Natural killer cell (primary cell): Measurements from ENCODE around the gene EIF4EBP3. TPM values are rescaled to one million over a fixed set of nuclear protein-coding genes. Genes with fewer than 3 reads are reported as not detected.
A peak's percentile ranks its signal among the peaks of the same experiment; 100 is the strongest.

Source experiments
- ATAC-seq, 3 donors: fragments of 150-1000 bp in 2 of 3; fragments of 200-7000 bp in 1 of 3; cut with Tn5 transposase; 1 replicate in 1 of 3; 2 replicates in 2 of 3; pipeline ENCODE4 v1.10.0; 2021; ENCODE audit warnings: mild to moderate bottlenecking in 2 of 3, moderate library complexity in 2 of 3
- DNase-seq, 2 donors: peaks; one replicate each; pipeline versions ENCODE4 v3.0.0 to v3.0.0-alpha.2; 2013 to 2021; ENCODE audit warnings: mixed read lengths in 1 of 2
- H3K27ac ChIP-seq: one replicate; pipeline ENCODE4 v1.5.1; 2013; ENCODE audit warnings: mild to moderate bottlenecking, low read length
- H3K27me3 ChIP-seq: one replicate; pipeline ENCODE4 v1.6.1; 2013; ENCODE audit warnings: low read length; ENCODE audit not compliant: control insufficient read depth, insufficient read depth
- H3K36me3 ChIP-seq: one replicate; pipeline ENCODE4 v1.6.1; 2013; ENCODE audit warnings: low read length; ENCODE audit not compliant: control insufficient read depth, insufficient read depth
- H3K4me1 ChIP-seq: one replicate; pipeline ENCODE4 v1.6.1; 2013; ENCODE audit warnings: low read length; ENCODE audit not compliant: control insufficient read depth, insufficient read depth
- H3K4me3 ChIP-seq: one replicate; pipeline ENCODE4 v1.5.1; 2013; ENCODE audit warnings: low read length
- H3K9me3 ChIP-seq: one replicate; pipeline ENCODE4 v1.6.1; 2013; ENCODE audit warnings: low read length; ENCODE audit not compliant: control insufficient read depth, insufficient read depth
- H3K27ac Mint-ChIP-seq, 2 donors: one replicate each; pipeline ENCODE4 v1.8.0; 2022; ENCODE audit warnings: mild to moderate bottlenecking in 2 of 2, mixed read lengths in 2 of 2, moderate library complexity in 1 of 2
- H3K27me3 Mint-ChIP-seq, 2 donors: one replicate each; pipeline ENCODE4 v1.8.0; 2022; ENCODE audit warnings: low read depth in 2 of 2, mixed read lengths in 2 of 2
- H3K36me3 Mint-ChIP-seq: one replicate; pipeline ENCODE4 v1.8.0; 2022; ENCODE audit warnings: mixed read lengths
- H3K4me1 Mint-ChIP-seq, 2 donors: one replicate each; pipeline ENCODE4 v1.8.0; 2022; ENCODE audit warnings: mixed read lengths in 2 of 2
- H3K4me3 Mint-ChIP-seq: one replicate; pipeline ENCODE4 v1.8.0; 2022; ENCODE audit warnings: mild to moderate bottlenecking, moderate library complexity, mixed read lengths
- H3K9me3 Mint-ChIP-seq, 2 donors: one replicate each; pipeline ENCODE4 v1.8.0; 2022; ENCODE audit warnings: mixed read lengths in 2 of 2
- CTCF ChIP-seq: fragments of 200-600 bp; IDR thresholded peaks from one replicate; pipeline ENCODE4 v1.8.0; 2022; ENCODE audit warnings: antibody characterized with exemption
- WGBS: methylation state at CpG from one replicate; pipeline ENCODE4 v1.1.7; 2013; ENCODE audit warnings: missing lambda C conversion rate; ENCODE audit not compliant: insufficient coverage; 5-methylcytosine and 5-hydroxymethylcytosine counted together
- intact Hi-C: fragments of 100-400 bp; cut with micrococcal nuclease; formaldehyde crosslinking; loops from one replicate; pipeline ENCODE4 v1.14.2; 2022
- total RNA-seq, 4 donors: library from RNA; stranded (reverse); fragments of 120-200 nt in 1 of 4; gene quantifications; one replicate each; pipeline versions ENCODE4 v1.2.3 to v1.2.4, GENCODE V29; 2013 to 2022

EIF4EBP3 gene
- total RNA-seq, 3 donors from 2014 or later (not counting 1 experiment from before 2014, with no cell fraction given) = 5.8 to 9.4 (median 6.0) TPM

GRCh38 chr5:140557136-140557805 lies 9.8 kb downstream of the EIF4EBP3 start, which contains the start of gene SRA1:
TSS of gene SRA1 (minus strand) at chr5:140557473. CDS start at chr5:140557452, 21 bp downstream.
- DNase-seq (peak; percentile 89 to 90), ATAC-seq (peak; percentile 87 to 96 (median 93))
- Mint-ChIP-seq H3K36me3 (no peaks in the 10 kb centered on the region), H3K27me3 (no peaks in the 10 kb centered on the region), H3K4me3 (peak within 1 kb of the TSS; percentile 84), H3K9me3 (no peaks in the 10 kb centered on the region), H3K4me1 (peaks cover 47 to 53% of the 10 kb centered on the region in 2 donors), H3K27ac (peak within 1 kb of the TSS; percentile 96)
- Histone ChIP-seq H3K36me3 (no peaks in the 10 kb centered on the region), H3K4me3 (peak within 1 kb of the TSS; percentile 86), H3K27me3 (no peaks in the 10 kb centered on the region), H3K27ac (peak within 1 kb of the TSS; percentile 94), H3K9me3 (no peaks in the 10 kb centered on the region), H3K4me1 (peaks cover 23% of the 10 kb centered on the region)
- under 1% methylated on average over 46 of the region's 46 CpGs for WGBS
- TF ChIP-seq CTCF = no peak
- intact Hi-C loops = loop anchor here (1.0 to 2.0 kb wide), 3 partner anchors 10 to 156 kb away; partner anchors contain the start of genes ANKHD1, EIF4EBP3, IK and NDUFA2

GRCh38 chr5:140557965-140558364 lies 10.5 kb downstream of the EIF4EBP3 start:
- H3K9me3 Mint-ChIP-seq = no peaks in the 10 kb centered on the region
- peak overlapping the region; percentile 96 for H3K27ac Mint-ChIP-seq
- H3K4me3 ChIP-seq = no peak overlapping the region

GRCh38 chr5:140558542-140558941 lies 11.1 kb downstream of the EIF4EBP3 start:
- DNase-seq = no peak
- Mint-ChIP-seq H3K4me3 (no peak overlapping the region), H3K4me1 (peaks cover 47 to 50% of the 10 kb centered on the region in 2 donors), H3K27ac (peak overlapping the region; percentile 96), H3K9me3 (no peaks in the 10 kb centered on the region), H3K36me3 (no peaks in the 10 kb centered on the region), H3K27me3 (no peaks in the 10 kb centered on the region)
- H3K4me1 ChIP-seq = peaks cover 27% of the 10 kb centered on the region
- intact Hi-C loops = no loop called here
- TF ChIP-seq CTCF = no peak
- H3K27me3 ChIP-seq = no peaks in the 10 kb centered on the region
- WGBS = 93% methylated on average over 9 of the region's 9 CpGs
- no peaks in the 10 kb centered on the region for H3K36me3 ChIP-seq
- H3K9me3 ChIP-seq = no peaks in the 10 kb centered on the region
- ATAC-seq = no peak
- no peak overlapping the region for H3K4me3 ChIP-seq
- no peak overlapping the region for H3K27ac ChIP-seq

More at GRCh38 chr5:140557965-140558364, 10.5 kb downstream of the EIF4EBP3 start:
- peak overlapping the region; percentile 94 for H3K27ac ChIP-seq
- H3K9me3 ChIP-seq = no peaks in the 10 kb centered on the region
- intact Hi-C loops = loop anchor here (1.0 to 2.0 kb wide), 3 partner anchors 11 to 157 kb away; partner anchors contain the start of genes ANKHD1, EIF4EBP3, IK and NDUFA2
- Mint-ChIP-seq H3K36me3 (no peaks in the 10 kb centered on the region), H3K4me3 (peak overlapping the region; percentile 84), H3K27me3 (no peaks in the 10 kb centered on the region), H3K4me1 (peaks cover 50 to 55% of the 10 kb centered on the region in 2 donors)
- H3K4me1 ChIP-seq = peaks cover 23% of the 10 kb centered on the region
- WGBS = 98% methylated on average over 3 of the region's 3 CpGs
- ATAC-seq = no peak
- DNase-seq = no peak
- no peaks in the 10 kb centered on the region for H3K27me3 ChIP-seq
- TF ChIP-seq CTCF = no peak
- no peaks in the 10 kb centered on the region for H3K36me3 ChIP-seq
